Keratinocyte (primary cell): ENCODE measurements around the gene DLGAP1. TPM values are rescaled to one million over a fixed set of nuclear protein-coding genes. Genes with fewer than 3 reads are reported as not detected.

ENCODE experiments used
- DNase-seq: peaks from one replicate; pipeline ENCODE4 v3.0.0-alpha.2; 2011; ENCODE audit warnings: low read depth, missing footprints, low spot score
- FAIRE-seq: peaks from 2 replicates; lab custom pipeline; 2011; peaks lifted over from hg19 to GRCh38; lab: Jason Lieb, UNC
- H2AFZ ChIP-seq: 2 replicates; pipeline ENCODE4 v1.6.0; 2012; ENCODE audit warnings: low read length, control low read depth, inconsistent platforms; ENCODE audit not compliant: control insufficient read depth
- H3K27ac ChIP-seq: 2 replicates; pipeline ENCODE4 v1.5.1; 2011; ENCODE audit warnings: low read length; ENCODE audit not compliant: control insufficient read depth, insufficient read depth
- H3K27me3 ChIP-seq: 3 replicates; pipeline ENCODE4 v1.6.0; 2011; ENCODE audit warnings: low read length; ENCODE audit not compliant: control insufficient read depth, insufficient read depth; ENCODE audit errors: extremely low read depth
- H3K36me3 ChIP-seq, 2 experiments: 2 replicates in 1 of 2; 3 replicates in 1 of 2; pipeline ENCODE4 v1.5.1; 2011; ENCODE audit warnings: low read length in 2 of 2, mild to moderate bottlenecking in 1 of 2; ENCODE audit not compliant: control insufficient read depth in 2 of 2, insufficient read depth in 2 of 2; ENCODE audit errors: extremely low read depth in 1 of 2
- H3K4me1 ChIP-seq: 3 replicates; pipeline ENCODE4 v1.5.1; 2011; ENCODE audit warnings: low read length; ENCODE audit not compliant: control insufficient read depth, insufficient read depth; ENCODE audit errors: extremely low read depth
- H3K4me2 ChIP-seq: 3 replicates; pipeline ENCODE4 v1.6.0; 2011; ENCODE audit warnings: low read depth, low read length; ENCODE audit not compliant: control insufficient read depth, insufficient read depth; ENCODE audit errors: extremely low read depth
- H3K4me3 ChIP-seq, 3 experiments: fragments of 200-600 bp in 1 of 3; sonication (generic) in 1 of 3; 2 replicates in 2 of 3; 3 replicates in 1 of 3; pipeline ENCODE4 v1.5.1; 2011 to 2016; ENCODE audit warnings: low read length in 3 of 3, mild to moderate bottlenecking in 3 of 3, control low read depth in 2 of 3, inconsistent platforms in 1 of 3, low read depth in 1 of 3, mixed read lengths in 1 of 3, mixed run types in 1 of 3, moderate library complexity in 1 of 3; ENCODE audit not compliant: control insufficient read depth in 2 of 3, insufficient read depth in 2 of 3; ENCODE audit errors: extremely low read depth in 1 of 3
- H3K79me2 ChIP-seq: 2 replicates; pipeline ENCODE4 v1.6.0; 2012; ENCODE audit warnings: low read length; ENCODE audit not compliant: control insufficient read depth, insufficient read depth
- H3K9ac ChIP-seq: 3 replicates; pipeline ENCODE4 v1.6.0; 2011; ENCODE audit warnings: low read length; ENCODE audit not compliant: control insufficient read depth, insufficient read depth; ENCODE audit errors: extremely low read depth
- H3K9me1 ChIP-seq: 3 replicates; pipeline ENCODE4 v1.6.0; 2011; ENCODE audit warnings: low read length; ENCODE audit not compliant: control insufficient read depth, insufficient read depth; ENCODE audit errors: extremely low read depth
- H3K9me3 ChIP-seq: 2 replicates; pipeline ENCODE4 v1.5.1; 2012; ENCODE audit warnings: low read depth, low read length; ENCODE audit not compliant: control insufficient read depth
- H4K20me1 ChIP-seq: 3 replicates; pipeline ENCODE4 v1.6.0; 2011; ENCODE audit warnings: low read length; ENCODE audit not compliant: control insufficient read depth, insufficient read depth; ENCODE audit errors: extremely low read depth
- EZH2 ChIP-seq: IDR thresholded peaks from one replicate; pipeline ENCODE4 v1.6.1; 2012; ENCODE audit warnings: inconsistent platforms, mild to moderate bottlenecking, low read length, moderate library complexity
- dilution Hi-C: fragments of 300-500 bp; cut with MboI; formaldehyde crosslinking; loops from one replicate; pipeline ENCODE4 v1.7.0; 2020; ENCODE audit warnings: low sequenced_read_pairs; ENCODE audit not compliant: extremely low pct_ligation_motif_present
- polyA plus RNA-seq, 5 experiments: library from polyadenylated mRNA; depleted of rRNA in 3 of 5; stranded (reverse) in 3 of 5; stranded (forward) in 1 of 5; unstranded in 1 of 5; fragments of >200 nt; gene quantifications; 1 replicate in 1 of 5; 2 replicates in 3 of 5; 3 replicates in 1 of 5; pipeline versions ENCODE4 v1.2.1 to v1.2.3, GENCODE V29; 2011 to 2012; ENCODE audit warnings: missing spikeins in 2 of 5, low read depth in 1 of 5, low replicate concordance in 1 of 5
- TF ChIP-seq, protein P1 (sequence below), 3 experiments: IDR thresholded peaks in 1 of 3; conservative IDR thresholded peaks in 1 of 3; optimal IDR thresholded peaks in 1 of 3; 2 replicates in 2 of 3; 3 replicates in 1 of 3; pipeline versions ENCODE3 to v1.5.1; 2011; ENCODE audit warnings: low read length in 3 of 3, mild to moderate bottlenecking in 3 of 3, moderate library complexity in 2 of 3, control low read depth in 1 of 3, inconsistent platforms in 1 of 3; ENCODE audit not compliant: insufficient read depth in 2 of 3; ENCODE audit errors: extremely low read depth in 1 of 3

Gene DLGAP1
- polyA plus RNA-seq, 1 donor (not counting 4 experiments of a cell fraction or from before 2014, with no cell fraction given): not detected

DNA sequence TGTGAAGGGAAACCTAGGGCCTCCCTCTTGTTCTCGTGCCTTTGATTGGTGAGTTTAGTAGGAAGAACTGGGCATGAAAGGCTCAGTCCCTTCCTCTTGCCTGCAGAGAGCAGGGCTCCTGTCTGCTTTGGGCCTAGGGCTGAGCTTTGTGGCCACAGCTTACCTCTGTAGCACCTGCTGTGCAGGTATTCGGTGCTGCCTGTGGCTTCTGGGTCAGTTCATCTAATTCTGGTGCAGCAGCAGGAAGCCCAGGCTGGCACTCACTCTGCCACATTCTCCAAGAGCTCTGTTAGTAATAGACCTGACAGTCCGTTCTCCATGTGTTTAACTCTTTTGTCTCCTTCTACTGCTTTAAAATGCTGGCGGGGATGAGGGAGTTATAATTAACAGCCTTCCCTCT, 96.5 kb downstream of the DLGAP1 start:
- FAIRE-seq (no peak), DNase-seq (no peak)
- Histone ChIP-seq H3K9me1 (no peaks in the 10 kb centered on the region), H3K9me3 (no peaks in the 10 kb centered on the region), H3K4me1 (no peaks in the 10 kb centered on the region), H3K4me2 (no peak overlapping the region), H4K20me1 (no peaks in the 10 kb centered on the region), H3K27ac (no peak overlapping the region), H3K9ac (no peak overlapping the region), H3K27me3 (no peaks in the 10 kb centered on the region), H3K4me3 (no peak overlapping the region), H2AFZ (no peak overlapping the region), H3K36me3 (no peaks in the 10 kb centered on the region), H3K79me2 (no peaks in the 10 kb centered on the region)
- dilution Hi-C loops: no loop called here
- TF ChIP-seq, protein P1, sequence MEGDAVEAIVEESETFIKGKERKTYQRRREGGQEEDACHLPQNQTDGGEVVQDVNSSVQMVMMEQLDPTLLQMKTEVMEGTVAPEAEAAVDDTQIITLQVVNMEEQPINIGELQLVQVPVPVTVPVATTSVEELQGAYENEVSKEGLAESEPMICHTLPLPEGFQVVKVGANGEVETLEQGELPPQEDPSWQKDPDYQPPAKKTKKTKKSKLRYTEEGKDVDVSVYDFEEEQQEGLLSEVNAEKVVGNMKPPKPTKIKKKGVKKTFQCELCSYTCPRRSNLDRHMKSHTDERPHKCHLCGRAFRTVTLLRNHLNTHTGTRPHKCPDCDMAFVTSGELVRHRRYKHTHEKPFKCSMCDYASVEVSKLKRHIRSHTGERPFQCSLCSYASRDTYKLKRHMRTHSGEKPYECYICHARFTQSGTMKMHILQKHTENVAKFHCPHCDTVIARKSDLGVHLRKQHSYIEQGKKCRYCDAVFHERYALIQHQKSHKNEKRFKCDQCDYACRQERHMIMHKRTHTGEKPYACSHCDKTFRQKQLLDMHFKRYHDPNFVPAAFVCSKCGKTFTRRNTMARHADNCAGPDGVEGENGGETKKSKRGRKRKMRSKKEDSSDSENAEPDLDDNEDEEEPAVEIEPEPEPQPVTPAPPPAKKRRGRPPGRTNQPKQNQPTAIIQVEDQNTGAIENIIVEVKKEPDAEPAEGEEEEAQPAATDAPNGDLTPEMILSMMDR (optimal IDR thresholded peaks at IDR 0.05 in 1 of 3, IDR thresholded peaks at IDR 0.05 in 1 of 3, conservative IDR thresholded peaks at IDR 0.05 in 1 of 3; ENCODE audit: extremely low read depth in 1 of 3, insufficient read depth in 2 of 3, low read length in 3 of 3): no peak
- no peak for TF ChIP-seq EZH2

DNA sequence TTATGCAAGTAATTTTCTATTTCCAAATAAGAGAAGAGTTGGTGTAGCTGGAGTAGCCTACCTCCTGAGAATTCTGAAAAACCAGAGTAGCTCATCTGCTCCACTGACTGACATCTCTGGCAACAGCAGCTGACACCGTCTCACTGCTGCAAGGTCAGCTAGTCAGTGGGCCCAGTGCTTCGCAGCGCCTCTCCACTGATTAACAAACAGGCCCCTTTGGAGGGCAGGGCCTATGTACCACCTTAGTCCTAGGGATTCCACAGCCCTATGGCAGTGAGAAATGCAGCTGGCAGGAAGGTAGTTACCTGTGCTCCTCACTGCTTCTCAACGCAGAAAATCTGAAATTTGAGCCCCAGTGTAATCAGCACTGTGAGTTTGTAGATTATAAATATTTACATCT, 97.5 kb downstream of the DLGAP1 start:
- no peak for DNase-seq
- no peaks in the 10 kb centered on the region for H3K9me3 ChIP-seq

More for the DNA sequence above, 97.5 kb downstream of the DLGAP1 start:
- no peak overlapping the region for H3K9ac ChIP-seq
- no peaks in the 10 kb centered on the region for H3K27me3 ChIP-seq
- no peak overlapping the region for H3K27ac ChIP-seq
- no peak overlapping the region for H3K4me3 ChIP-seq
- H3K4me1 ChIP-seq: no peaks in the 10 kb centered on the region
- H3K36me3 ChIP-seq: no peaks in the 10 kb centered on the region
- no peaks in the 10 kb centered on the region for H4K20me1 ChIP-seq
- FAIRE-seq: no peak
- no peak overlapping the region for H2AFZ ChIP-seq
- no peaks in the 10 kb centered on the region for H3K79me2 ChIP-seq
- TF ChIP-seq, protein P1 (optimal IDR thresholded peaks at IDR 0.05 in 1 of 3, IDR thresholded peaks at IDR 0.05 in 1 of 3, conservative IDR thresholded peaks at IDR 0.05 in 1 of 3; ENCODE audit: extremely low read depth in 1 of 3, insufficient read depth in 2 of 3, low read length in 3 of 3): no peak
- no peak for TF ChIP-seq EZH2
- no peaks in the 10 kb centered on the region for H3K9me1 ChIP-seq
- H3K4me2 ChIP-seq: no peak overlapping the region
- dilution Hi-C loops: no loop called here
